GM13976 (cell line): ENCODE data around the gene CCSER2.

Experiments
- DNase-seq: peaks from one replicate; pipeline ENCODE4 v3.0.0; 2012; ENCODE audit warnings: low spot score
- CTCF ChIP-seq: IDR thresholded peaks from 2 replicates; pipeline ENCODE4 v1.5.1; 2012; ENCODE audit warnings: borderline replicate concordance, mild to moderate bottlenecking; ENCODE audit not compliant: insufficient read depth; ENCODE audit errors: extremely low read depth, missing control alignments, control extremely low read depth
- in situ Hi-C: fragments of 300-500 bp; cut with MboI; formaldehyde crosslinking; loops from one replicate; pipeline ENCODE4 v1.12.0; 2022; ENCODE audit warnings: low sequenced_read_pairs, mixed read lengths, inconsistent platforms; ENCODE audit not compliant: unreplicated experiment

The CCSER2 gene

GRCh38 chr10:84366041-84366440 is 37.7 kb downstream of the CCSER2 start:
- TF ChIP-seq CTCF = no peak
- no peak for DNase-seq
- in situ Hi-C loops = no loop called here

GRCh38 chr10:84367256-84367655 is 38.9 kb downstream of the CCSER2 start:
- in situ Hi-C loops = no loop called here
- no peak for DNase-seq
- no peak for TF ChIP-seq CTCF

GRCh38 chr10:84368828-84369227 is 40.4 kb downstream of the CCSER2 start:
- TF ChIP-seq CTCF = no peak
- in situ Hi-C loops = no loop called here
- DNase-seq = no peak

DNA sequence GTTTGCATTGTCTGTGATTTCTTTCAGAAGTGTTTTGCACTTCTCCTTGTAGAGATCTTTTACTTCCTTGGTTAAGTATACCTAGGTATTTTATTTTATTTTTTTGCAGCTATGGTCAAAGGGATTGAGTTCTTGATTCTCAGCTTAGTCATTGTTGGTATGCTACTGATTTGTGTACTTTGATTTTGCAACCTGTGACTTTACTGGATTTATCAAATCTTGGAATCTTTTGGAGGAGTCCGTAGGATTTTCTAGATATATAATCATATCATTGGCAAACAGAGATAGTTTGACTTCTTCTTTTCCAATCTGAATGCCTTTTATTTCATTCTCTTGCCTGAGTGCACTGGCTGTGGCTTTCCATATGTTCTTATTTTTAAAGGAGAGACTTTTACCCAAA is 41.9 kb downstream of the CCSER2 start:
- in situ Hi-C loops = no loop called here
- no peak for DNase-seq
- TF ChIP-seq CTCF = no peak

- no peak for TF ChIP-seq CTCF
- in situ Hi-C loops = no loop called here
- no peak for DNase-seq
Observed at GRCh38 chr10:84371944-84372343, 43.6 kb downstream of the CCSER2 start.

- in situ Hi-C loops = no loop called here
- no peak for DNase-seq
- TF ChIP-seq CTCF = no peak
Observed at GRCh38 chr10:84373000-84373399, 44.6 kb downstream of the CCSER2 start.

DNA sequence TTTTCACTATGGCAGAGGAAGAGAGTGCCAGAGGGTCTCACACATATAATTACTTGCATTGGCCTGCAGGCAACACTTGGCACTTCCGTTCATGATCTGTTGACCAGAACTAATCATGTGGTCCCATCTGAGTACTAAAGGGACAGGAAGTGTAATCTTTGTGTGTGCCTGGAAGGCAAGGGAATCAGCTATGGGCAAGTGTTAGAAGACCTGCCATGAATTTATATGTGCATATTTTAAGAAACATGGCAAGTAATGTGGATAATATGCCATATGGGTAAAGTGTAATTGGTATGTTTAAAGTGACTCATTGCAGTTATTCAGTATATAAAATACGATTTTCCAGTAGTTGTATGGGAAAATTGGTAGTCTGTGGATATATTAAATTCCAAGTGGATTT is 46.1 kb downstream of the CCSER2 start:
- DNase-seq = no peak
- TF ChIP-seq CTCF = peak; percentile 6
- in situ Hi-C loops = no loop called here
